Psoas muscle (tissue), 8 donors: ENCODE results near the gene CD53. TPM values are rescaled to one million over a fixed set of nuclear protein-coding genes. Genes with fewer than 3 reads are reported as not detected.

Experiments used
- ATAC-seq, 4 donors: fragments of 200-7000 bp; cut with Tn5 transposase; one replicate each; pipeline ENCODE4 v1.9.1; 2020; ENCODE audit warnings: moderate library complexity in 3 of 4, mild to moderate bottlenecking in 2 of 4
- DNase-seq, 2 donors: peaks; one replicate each; pipeline ENCODE4 v3.0.0-alpha.2; 2020
- H3K27ac ChIP-seq: fragments of 200-600 bp; one replicate; pipeline ENCODE4 v1.8.0; 2022
- H3K27me3 ChIP-seq, 3 donors: fragments of 200-600 bp in 1 of 3; one replicate each; pipeline versions ENCODE4 v1.6.1 to v1.8.0; 2013 to 2022; ENCODE audit warnings: low read length in 2 of 3, mild to moderate bottlenecking in 2 of 3, moderate library complexity in 1 of 3; ENCODE audit not compliant: insufficient read depth in 3 of 3
- H3K36me3 ChIP-seq, 2 donors: fragments of 200-600 bp in 1 of 2; one replicate each; pipeline versions ENCODE4 v1.6.1 to v1.8.0; 2013 to 2022; ENCODE audit warnings: low read depth in 1 of 2, mild to moderate bottlenecking in 1 of 2, moderate library complexity in 1 of 2; ENCODE audit not compliant: insufficient read depth in 1 of 2
- H3K4me1 ChIP-seq: fragments of 200-600 bp; one replicate; pipeline ENCODE4 v1.8.0; 2022
- H3K4me3 ChIP-seq: fragments of 200-600 bp; one replicate; pipeline ENCODE4 v1.8.0; 2022; ENCODE audit warnings: mild to moderate bottlenecking
- H3K9me3 ChIP-seq: fragments of 200-600 bp; one replicate; pipeline ENCODE4 v1.8.0; 2022
- WGBS, 3 donors: extraction: QIAGEN DNeasy Blood & Tissue Kit; methylation state at CpG; one replicate each; pipeline versions ENCODE4 v1.1.6 to v1.1.7; 2013; 5-methylcytosine and 5-hydroxymethylcytosine counted together
- intact Hi-C, 2 donors: fragments of 100-400 bp; cut with DNase I; formaldehyde crosslinking; loops; one replicate each; pipeline versions ENCODE4 v1.11.0 to v1.14.2; 2022
- polyA plus RNA-seq, 3 donors: library from polyadenylated mRNA; stranded (reverse); fragments of 200-250 nt; gene quantifications; one replicate each; pipeline ENCODE4 v1.2.3, GENCODE V29; 2013
- total RNA-seq, 4 donors: library from RNA; stranded (reverse); fragmentation: NEBNext Ultra II Directional in 2 of 4; extraction: Animal tissue kit (Norgen Biotek cat#: 25700) in 2 of 4; gene quantifications; one replicate each; pipeline versions ENCODE4 v1.2.1 to v1.2.4, GENCODE V29; 2021 to 2023
- TF ChIP-seq, protein P1 (sequence below): fragments of 200-600 bp; IDR thresholded peaks from one replicate; pipeline ENCODE4 v1.8.0; 2022; ENCODE audit warnings: antibody characterized with exemption
- donor health status: healthy with polysubstance abuse.
- donor health status: DM: no; HTN: no; CAD: no; lungs with moderate emphysema.
- donor health status: Bipolar disorder and iron deficiency.
- donor health status: healthy.
- donor health status: DM: yes; HTN: yes; CAD: no.
- donor health status: DM: no; HTN: no; CAD: no.
- donor health status: DM: no; HTN: no; CAD: no.
- donor health status: DM: yes; HTN: yes; CAD: no.

CD53 gene
- total and polyA plus RNA-seq, 7 donors = 1.5 to 10.2 (median 5.3) TPM

GRCh38 chr1:110893908-110894490 lies 21.1 kb downstream of the CD53 start:
- TF ChIP-seq, protein P1, sequence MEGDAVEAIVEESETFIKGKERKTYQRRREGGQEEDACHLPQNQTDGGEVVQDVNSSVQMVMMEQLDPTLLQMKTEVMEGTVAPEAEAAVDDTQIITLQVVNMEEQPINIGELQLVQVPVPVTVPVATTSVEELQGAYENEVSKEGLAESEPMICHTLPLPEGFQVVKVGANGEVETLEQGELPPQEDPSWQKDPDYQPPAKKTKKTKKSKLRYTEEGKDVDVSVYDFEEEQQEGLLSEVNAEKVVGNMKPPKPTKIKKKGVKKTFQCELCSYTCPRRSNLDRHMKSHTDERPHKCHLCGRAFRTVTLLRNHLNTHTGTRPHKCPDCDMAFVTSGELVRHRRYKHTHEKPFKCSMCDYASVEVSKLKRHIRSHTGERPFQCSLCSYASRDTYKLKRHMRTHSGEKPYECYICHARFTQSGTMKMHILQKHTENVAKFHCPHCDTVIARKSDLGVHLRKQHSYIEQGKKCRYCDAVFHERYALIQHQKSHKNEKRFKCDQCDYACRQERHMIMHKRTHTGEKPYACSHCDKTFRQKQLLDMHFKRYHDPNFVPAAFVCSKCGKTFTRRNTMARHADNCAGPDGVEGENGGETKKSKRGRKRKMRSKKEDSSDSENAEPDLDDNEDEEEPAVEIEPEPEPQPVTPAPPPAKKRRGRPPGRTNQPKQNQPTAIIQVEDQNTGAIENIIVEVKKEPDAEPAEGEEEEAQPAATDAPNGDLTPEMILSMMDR = no peak
- Histone ChIP-seq H3K36me3 (no peaks in the 10 kb centered on the region), H3K27ac (no peak overlapping the region), H3K4me3 (no peak overlapping the region), H3K4me1 (no peaks in the 10 kb centered on the region), H3K27me3 (no peaks in the 10 kb centered on the region), H3K9me3 (no peaks in the 10 kb centered on the region)
- intact Hi-C loops = no loop called here
- no peak for ATAC-seq
- WGBS, 3 donors = 43 to 51% (median 50%) methylated on average over 3 of the region's 3 CpGs
- no peak for DNase-seq

- DNase-seq (no peak), ATAC-seq (no peak)
- TF ChIP-seq, protein P1 = no peak
- Histone ChIP-seq H3K36me3 (no peaks in the 10 kb centered on the region), H3K4me3 (no peak overlapping the region), H3K9me3 (no peaks in the 10 kb centered on the region), H3K4me1 (no peaks in the 10 kb centered on the region), H3K27me3 (no peaks in the 10 kb centered on the region), H3K27ac (no peak overlapping the region)
- intact Hi-C loops = no loop called here
- 49 to 63% (median 51%) methylated on average over 2 of the region's 2 CpGs for WGBS, 3 donors
Observed at GRCh38 chr1:110896090-110896489, 23.1 kb downstream of the CD53 start.

DNA sequence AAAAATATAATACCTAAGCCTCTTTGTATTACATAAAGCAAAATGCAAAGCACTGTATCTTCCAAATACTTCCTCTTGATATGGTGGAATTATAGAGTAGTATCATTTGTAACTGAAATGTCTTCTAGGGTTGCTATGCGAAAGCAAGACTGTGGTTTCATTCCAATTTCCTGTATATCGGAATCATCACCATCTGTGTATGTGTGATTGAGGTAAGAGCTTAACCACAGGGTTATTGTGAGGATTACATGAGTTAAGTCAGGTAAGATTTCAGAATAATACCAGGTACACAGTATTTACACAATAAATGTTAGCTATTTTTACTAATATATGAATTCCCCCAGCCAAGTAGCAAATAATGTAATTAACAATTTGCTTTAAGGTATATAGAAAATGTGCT lies 24.7 kb downstream of the CD53 start:
- ATAC-seq = no peak
- no peak overlapping the region for H3K4me3 ChIP-seq
- WGBS, 3 donors = 81 to 93% (median 88%) methylated on average over 2 of the region's 2 CpGs
- no peaks in the 10 kb centered on the region for H3K27me3 ChIP-seq
- TF ChIP-seq, protein P1 = no peak
- intact Hi-C loops = no loop called here
- no peak overlapping the region for H3K27ac ChIP-seq
- no peaks in the 10 kb centered on the region for H3K9me3 ChIP-seq
- no peaks in the 10 kb centered on the region for H3K4me1 ChIP-seq
- no peak for DNase-seq
- no peaks in the 10 kb centered on the region for H3K36me3 ChIP-seq

GRCh38 chr1:110898734-110899457 lies 25.9 kb downstream of the CD53 start:
- ATAC-seq = no peak
- 68 to 71% (median 69%) methylated on average over 3 of the region's 3 CpGs for WGBS, 3 donors
- no peaks in the 10 kb centered on the region for H3K4me1 ChIP-seq
- TF ChIP-seq, protein P1 = no peak
- no peaks in the 10 kb centered on the region for H3K27me3 ChIP-seq
- no peak overlapping the region for H3K4me3 ChIP-seq
- intact Hi-C loops = no loop called here
- no peaks in the 10 kb centered on the region for H3K9me3 ChIP-seq
- no peaks in the 10 kb centered on the region for H3K36me3 ChIP-seq
- DNase-seq = no peak
- H3K27ac ChIP-seq = no peak overlapping the region

- 72 to 90% (median 82%) methylated on average over 1 of the region's 1 CpG for WGBS, 3 donors
- H3K36me3 ChIP-seq = no peaks in the 10 kb centered on the region
- no peak for DNase-seq
- no peak overlapping the region for H3K27ac ChIP-seq
- no peak for ATAC-seq
- no peak overlapping the region for H3K4me3 ChIP-seq
- intact Hi-C loops = no loop called here
- TF ChIP-seq, protein P1 = no peak
- H3K9me3 ChIP-seq = no peaks in the 10 kb centered on the region
- H3K27me3 ChIP-seq = no peaks in the 10 kb centered on the region
- H3K4me1 ChIP-seq = no peaks in the 10 kb centered on the region
Observed at GRCh38 chr1:110899458-110899843, 26.5 kb downstream of the CD53 start.
